GM19023 (cell line): ENCODE measurements around the gene LONP2.

Source experiments
- ATAC-seq: cut with Tn5 transposase; IDR thresholded peaks from one replicate; pipeline ENCODE4 v1.9.1; 2021; ENCODE audit warnings: mild to moderate bottlenecking, moderate library complexity; ENCODE audit not compliant: unreplicated experiment

LONP2 gene, protein sequence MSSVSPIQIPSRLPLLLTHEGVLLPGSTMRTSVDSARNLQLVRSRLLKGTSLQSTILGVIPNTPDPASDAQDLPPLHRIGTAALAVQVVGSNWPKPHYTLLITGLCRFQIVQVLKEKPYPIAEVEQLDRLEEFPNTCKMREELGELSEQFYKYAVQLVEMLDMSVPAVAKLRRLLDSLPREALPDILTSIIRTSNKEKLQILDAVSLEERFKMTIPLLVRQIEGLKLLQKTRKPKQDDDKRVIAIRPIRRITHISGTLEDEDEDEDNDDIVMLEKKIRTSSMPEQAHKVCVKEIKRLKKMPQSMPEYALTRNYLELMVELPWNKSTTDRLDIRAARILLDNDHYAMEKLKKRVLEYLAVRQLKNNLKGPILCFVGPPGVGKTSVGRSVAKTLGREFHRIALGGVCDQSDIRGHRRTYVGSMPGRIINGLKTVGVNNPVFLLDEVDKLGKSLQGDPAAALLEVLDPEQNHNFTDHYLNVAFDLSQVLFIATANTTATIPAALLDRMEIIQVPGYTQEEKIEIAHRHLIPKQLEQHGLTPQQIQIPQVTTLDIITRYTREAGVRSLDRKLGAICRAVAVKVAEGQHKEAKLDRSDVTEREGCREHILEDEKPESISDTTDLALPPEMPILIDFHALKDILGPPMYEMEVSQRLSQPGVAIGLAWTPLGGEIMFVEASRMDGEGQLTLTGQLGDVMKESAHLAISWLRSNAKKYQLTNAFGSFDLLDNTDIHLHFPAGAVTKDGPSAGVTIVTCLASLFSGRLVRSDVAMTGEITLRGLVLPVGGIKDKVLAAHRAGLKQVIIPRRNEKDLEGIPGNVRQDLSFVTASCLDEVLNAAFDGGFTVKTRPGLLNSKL

DNA sequence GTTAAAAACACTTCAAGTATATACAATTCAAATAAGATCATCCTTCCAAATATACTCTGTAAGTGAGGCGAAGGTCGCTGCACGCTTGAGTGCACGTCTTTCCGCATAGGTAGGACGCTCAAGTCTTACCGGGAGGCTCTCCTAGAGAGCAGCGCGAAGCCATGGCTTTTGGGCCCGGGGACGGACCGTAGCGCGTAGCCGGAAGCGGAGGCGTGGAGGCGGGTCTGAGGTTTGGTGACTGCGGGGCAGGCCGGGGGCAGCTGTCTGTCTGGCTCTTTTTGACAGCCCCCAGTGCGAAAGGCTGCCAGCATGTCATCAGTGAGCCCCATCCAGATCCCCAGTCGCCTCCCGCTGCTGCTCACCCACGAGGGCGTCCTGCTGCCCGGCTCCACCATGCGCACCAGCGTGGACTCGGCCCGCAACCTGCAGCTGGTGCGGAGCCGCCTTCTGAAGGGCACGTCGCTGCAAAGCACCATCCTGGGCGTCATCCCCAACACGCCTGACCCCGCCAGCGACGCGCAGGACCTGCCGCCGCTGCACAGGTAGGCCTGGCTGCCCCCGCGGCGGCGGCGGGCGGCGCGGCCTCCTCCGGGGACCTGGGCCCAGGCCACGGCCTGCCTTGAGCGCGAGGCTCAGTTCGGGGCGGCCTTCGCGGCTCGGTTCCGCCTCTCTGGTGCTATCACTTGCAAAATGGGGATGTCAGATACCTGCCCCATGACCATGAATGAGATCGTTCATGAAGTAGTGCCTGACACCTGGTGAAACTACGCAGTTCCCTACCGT lies at the start of gene LONP2:
Gene LONP2, plus strand, starts transcription at position 221 of the 783 bp plus-strand sequence. Its CDS starts 89 bp downstream, at position 310.
- peak; percentile 96 for ATAC-seq

DNA sequence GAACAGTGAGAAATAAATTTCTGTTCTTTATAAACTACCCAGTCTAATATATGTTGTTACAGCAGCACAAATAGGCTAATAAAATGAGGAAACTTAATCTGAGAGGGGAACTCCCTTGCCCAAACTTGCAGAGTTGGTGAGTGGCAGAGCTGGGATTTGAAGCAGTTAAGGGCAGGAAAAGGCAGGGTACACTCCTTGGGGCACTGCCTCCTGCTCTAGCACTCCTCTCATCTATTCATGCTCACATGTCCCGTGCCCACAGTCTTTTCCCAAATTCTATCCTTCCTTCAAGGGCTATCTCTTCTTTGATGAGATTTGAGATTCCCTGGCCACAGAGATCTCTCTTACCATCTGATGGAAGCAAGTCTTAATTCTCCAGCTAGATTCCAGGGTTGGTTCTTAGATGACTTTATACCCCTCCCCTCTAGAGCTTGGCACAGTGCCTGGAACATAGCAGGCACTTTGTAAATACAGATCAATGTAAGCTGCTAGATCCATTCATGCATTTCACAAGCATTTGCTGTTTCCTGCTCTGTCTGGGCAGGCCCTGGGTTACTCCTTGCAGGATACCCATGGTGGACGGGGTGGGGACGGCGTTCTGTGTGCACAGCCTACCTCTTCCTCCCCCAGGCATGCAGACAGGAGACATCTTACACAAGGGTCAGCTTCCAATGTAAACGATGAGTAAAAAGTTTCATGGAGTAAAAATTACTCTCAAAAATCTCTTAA lies 49.1 kb upstream of the LONP2 start:
- no peak for ATAC-seq

DNA sequence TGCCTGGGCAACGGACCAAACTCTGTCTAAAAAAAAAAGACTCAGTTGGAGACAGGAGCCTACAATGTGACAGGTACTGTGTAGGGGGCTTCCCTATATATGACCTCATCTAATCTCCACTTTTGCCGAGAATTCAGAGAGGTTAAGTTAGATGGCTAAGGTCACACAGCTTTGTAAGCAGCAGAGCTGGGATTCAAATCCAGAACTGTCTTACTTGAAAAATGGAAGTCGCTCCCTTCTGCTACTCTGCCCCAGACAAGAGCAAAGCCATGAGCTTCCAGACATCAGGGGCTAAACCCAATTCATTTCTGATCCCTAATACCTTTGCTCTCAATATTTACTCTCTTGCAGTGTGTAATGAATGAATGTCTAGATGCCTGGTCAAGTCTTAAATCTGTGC lies 46.8 kb upstream of the LONP2 start:
- ATAC-seq = no peak

DNA sequence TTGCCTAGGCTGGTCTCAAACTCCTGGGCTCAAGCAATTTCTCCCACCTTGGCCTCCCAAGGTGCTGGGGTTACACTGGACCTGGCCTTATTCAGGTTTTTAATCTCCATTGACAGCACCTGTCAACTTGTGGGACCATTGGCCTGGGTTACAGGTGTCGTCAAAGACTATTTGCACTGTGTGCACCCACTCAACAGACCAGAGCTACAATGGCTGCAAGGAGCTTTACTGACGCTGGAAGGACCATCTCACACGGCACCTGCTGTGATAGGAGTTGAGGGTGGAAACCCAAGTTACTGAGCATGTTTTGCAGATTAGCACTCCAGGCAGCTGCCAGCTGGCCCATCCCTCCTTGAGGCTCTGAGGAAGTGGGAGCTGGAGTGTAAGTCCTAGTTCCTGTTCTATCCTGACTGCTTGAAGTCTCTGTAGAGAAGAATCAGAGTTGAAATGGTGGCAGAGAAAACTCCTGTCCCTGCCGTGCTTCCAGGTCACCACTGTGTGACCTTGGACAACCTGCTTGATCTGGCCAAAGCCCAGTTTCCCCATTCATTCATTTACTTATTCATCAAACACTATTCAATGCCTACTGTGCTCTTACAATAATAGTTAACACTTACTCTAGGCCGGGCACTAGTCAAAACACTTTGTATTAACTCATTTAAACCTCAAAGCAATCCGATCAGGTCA lies 42.4 kb upstream of the LONP2 start:
- no peak for ATAC-seq

DNA sequence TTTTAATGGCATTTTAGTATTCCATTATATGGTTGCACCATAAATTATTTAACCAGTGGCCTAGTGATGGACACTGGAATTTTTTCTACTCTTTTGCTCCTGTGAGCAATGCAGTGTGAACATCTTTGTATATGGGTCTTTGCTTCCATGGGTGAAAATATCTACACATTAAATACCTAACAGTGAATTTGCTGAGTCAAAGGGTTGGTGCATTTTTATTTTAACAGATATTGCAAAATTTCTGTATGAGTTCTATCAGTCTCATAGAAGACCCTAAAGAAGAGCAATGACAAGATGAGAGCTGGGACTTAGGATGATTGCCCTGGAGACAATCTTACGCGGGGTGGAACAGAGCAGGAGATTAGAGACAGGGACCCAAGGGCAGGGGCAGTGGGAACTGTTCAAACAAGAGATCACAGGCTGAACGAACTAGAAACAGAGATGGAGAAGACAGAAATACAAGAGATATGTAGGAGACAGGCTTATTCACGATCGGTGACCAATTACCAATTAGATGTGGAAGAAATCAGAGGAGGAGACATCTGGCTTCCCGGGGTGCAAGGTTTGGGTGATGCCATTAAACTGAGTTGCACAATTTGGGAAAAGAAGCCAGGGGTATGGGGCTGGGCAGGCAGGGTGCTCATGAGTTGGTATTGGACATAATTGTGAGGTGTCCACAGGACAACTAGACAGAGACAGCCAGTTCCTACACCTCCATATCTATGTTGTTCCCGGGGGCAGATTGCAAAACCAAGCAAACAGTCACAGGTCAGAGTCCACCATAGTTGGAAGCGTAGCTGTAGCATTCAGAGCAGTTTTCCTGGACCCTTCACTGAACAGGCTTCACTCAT lies 39.9 kb upstream of the LONP2 start:
- no peak for ATAC-seq

DNA sequence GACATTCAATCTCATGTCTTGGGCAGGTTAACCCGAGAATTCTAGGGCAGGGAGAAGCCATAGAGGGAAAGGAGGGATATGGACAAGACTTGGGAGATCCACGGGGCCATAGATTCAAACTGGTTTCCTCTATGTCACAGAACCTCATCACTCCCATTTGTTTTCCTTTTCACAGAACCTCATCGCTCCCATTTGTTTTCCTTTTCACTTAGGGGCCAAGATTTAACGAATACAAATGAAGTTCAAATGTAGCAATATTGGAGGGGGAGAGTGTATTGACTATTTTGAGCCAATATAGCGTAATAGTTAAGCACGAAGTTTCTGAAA lies 39.3 kb upstream of the LONP2 start:
- no peak for ATAC-seq

DNA sequence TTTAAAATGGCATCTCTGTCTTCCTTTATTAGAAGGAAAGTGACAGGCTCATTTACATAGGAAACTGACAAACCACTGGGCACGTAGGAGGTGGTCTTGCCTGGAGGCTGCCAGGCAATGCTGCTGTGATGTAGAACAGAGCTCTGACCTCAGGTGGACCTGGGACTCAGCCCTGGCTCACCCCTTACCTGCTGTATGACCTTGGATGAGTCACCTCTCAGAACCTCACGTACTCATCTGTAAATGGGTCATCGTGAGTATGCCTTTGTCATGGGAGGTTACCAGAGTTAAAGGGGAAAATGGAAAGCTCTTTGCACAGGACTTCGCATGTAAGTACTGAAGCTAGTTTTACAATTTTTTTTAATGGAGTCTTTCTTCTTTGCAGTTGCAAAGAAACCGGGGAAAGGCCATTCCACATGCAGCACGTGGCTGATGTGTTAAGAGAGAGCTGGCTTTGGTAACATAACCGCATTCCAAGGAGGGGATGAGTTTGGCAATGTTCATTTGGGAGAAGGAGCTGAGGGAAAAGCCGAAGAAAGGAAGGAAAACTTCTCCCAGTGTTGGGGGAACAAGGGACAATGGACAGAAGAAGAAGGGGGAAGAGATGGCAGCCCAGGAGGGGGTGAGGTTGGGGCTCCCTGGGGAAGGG lies 37.4 kb upstream of the LONP2 start:
- no peak for ATAC-seq

DNA sequence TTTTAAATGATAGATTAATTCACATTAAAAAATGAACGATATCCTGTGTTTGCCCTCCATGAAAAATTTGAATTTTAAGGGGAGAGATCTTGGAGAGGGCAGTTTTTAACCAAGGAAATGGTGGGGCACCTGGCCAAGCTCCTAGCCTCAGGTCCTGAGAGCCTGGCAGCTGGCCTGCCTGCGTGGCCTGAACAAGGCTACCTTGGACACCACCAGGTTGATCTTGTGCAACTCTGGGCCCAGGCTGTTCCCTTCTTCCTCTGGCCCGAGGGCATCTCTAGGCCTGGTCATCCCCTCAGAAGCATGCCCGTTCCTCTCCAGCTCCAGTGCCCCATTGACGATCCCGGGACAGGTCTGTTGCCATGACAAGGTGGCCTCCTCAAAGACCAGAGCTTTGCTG lies 33.4 kb upstream of the LONP2 start:
- ATAC-seq = no peak

DNA sequence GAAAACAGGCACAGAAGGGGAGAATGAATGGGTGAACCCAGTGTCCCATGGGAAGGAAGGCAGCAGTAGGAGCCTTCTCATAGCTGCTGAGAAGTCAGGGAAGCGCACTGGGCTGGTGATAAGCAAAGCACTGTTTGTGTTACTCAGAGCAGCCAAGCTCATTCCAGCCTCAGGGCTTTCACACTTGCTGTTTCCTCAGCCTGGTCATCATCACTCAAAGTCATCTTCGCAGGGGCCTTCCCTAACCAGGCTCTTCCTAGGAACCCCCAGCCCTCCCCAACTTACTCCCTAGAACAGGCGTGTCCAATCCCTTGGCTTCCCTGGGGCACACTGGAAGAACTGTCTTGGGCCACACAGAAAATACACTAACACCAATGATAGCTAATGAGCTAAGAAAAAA lies 32.1 kb upstream of the LONP2 start:
- no peak for ATAC-seq

DNA sequence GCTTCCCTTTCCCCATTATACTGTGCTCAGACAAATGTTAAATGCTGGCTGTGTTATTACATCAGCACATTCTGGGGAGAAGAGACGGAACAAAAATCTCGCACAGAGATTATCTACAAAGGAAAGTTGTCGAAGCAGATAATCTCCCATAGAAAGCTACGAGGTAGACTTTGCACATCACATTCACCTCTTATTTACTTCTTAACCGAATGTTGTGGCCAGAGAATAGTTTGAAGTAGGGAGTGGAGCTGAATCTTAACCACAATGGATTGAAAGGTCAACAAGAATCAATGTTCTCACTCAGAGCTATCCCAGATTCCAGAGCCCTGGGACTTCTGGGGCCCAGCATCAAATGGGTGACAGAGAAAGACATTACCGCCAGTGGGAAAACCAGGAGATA lies 28.4 kb upstream of the LONP2 start:
- no peak for ATAC-seq

DNA sequence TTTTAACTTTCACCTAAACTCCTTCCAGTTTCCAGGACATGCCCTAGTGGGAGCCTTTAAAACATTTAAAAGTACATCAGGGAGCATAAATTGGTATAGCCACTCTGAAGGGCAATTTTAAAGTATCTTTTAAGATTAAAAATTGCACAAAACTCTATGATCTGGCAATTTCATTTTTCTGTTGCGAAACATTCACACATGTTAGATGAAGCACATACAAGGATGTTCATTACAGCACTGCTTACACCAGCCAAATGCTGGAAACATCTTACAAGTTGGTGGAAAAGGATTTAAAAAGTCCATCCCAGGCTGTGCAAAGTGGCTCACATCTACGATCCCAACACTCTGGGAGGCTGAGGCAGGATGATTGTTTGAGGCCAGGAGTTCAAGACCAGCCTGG lies 26.4 kb upstream of the LONP2 start:
- no peak for ATAC-seq

DNA sequence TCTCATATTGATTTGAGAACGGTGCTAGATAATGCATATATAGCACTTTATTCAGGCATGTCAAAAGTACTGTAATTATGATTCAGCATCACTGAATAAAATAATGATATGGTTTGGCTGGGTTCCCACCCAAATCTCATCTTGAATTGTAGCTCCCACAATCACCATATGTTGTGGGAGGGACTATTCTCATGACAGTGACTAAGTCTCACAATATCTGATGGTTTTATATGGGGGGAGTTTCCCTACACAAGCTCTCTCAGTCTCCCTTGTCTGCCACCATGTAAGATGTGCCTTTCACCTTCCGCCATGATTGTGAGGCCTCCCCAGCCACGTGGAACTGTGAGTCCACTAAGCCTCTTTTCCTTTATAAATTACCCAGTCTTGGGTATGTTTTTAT lies 25.6 kb upstream of the LONP2 start:
- no peak for ATAC-seq

DNA sequence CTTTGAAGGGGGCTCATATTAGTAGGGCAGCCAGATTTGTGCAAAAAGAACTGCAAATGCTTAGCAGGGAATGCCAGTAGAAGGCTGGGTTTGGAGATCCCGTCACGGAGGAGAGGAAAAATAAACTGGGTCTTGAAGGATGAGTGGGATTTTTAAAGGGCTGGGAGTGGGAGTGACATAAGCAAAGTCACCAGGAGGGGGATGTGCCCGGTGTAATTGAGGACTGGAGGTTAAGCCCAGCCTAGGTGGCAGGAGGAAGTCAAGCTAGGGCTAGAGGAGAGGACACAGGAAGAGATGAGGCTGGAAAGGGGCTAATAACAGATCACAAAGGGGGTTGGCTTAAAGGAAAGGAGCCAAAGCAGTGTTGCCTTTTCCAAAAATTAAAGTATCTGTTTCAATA lies 23.2 kb upstream of the LONP2 start:
- no peak for ATAC-seq

DNA sequence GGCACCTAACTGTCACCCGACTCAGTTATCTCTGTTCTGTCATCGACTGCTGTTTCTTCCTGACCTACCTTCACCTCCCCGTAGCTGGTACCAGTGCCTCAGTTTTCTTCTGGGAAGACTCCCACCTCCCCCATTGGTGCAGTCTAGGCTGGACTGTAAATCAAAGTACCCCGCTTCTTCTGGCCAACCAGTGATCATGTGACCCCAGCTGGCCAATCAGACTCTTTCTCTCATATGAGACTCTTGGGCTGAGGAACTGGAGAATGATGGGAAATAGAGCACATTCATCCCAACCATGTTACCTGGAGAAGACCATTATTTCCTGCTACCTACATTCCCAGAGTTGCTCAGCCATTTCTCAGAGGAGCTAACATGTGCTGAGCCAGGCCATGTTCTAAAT lies 20.6 kb upstream of the LONP2 start:
- ATAC-seq = no peak

DNA sequence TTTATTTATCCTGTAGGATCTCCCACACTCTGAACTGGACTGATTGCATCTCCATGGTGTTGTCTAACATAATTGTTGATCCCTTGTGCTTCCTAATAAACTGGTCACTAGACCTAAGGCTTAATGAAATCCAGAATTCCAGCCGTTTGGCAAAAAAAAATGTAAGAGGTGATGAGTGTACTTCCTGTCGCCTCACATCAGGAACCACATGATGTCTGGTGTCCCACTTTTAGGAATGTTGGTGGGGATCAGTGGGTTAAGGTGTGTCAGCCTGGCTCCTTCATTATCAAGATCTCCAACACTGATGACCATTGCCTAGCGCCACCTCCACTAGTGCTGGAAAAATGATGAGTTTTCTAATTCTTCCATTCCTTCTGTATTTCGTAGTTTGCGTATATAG lies 18.6 kb upstream of the LONP2 start:
- ATAC-seq = no peak

DNA sequence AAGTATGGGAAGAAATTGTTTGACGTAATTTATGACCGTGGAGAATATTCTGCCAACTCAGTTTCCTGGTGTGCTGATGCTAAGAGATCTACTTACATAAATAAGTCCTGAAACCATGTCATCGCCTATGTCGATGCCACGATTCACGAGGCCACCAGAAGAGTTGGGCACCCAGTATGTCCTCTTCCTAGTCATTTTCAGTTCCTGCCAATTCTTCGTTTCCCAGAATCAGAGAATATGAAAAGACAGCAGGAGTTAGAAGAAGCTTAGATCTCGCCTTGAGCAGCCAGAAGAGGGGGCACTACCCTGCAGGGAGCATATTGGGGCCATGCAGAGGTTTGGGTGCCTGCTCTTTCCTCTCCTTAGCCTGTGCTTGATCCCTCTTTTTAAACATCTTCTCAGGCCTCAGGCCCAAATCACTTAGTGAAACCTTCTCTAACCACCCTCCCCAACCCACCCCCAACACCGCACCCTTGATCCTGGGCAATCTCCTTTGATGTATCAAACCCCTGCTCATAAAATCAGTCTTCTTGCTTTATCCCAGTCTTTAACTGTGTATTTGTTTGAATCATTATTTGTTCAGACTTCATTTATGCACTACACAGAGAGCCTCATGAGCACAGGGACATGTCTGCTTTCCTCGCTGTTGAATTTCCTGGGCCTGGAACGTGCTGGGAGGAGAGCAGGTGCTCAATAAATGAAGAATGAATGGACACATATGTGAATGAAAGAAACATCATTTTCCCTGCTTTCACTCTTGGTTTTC lies 12.2 kb upstream of the LONP2 start:
- ATAC-seq = no peak

DNA sequence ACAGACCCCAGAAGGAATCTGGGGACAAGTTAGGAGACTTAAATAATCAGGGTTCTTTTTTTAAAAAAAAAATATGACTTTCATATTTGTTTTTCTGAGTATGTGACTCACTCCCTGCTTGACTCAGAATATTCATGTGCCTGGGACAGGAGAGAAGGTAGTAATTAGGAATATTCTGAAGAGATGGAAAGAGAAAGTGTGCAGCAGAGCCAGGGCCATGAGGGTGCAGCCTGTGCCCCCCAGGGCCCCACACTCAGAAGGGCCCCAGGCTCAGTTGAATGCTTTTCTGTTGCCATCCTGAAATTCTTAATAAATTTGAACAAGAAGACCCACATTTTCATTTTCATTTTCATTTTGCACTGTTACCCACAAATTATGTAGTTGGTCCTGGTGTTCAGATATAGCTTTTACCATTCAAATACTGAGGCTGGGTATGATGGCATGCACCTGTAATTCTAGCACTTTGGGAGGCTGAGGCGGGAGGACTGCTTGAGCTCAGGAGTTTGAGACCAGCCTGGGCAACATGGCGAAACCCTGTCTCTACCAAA lies 11.5 kb upstream of the LONP2 start:
- no peak for ATAC-seq

DNA sequence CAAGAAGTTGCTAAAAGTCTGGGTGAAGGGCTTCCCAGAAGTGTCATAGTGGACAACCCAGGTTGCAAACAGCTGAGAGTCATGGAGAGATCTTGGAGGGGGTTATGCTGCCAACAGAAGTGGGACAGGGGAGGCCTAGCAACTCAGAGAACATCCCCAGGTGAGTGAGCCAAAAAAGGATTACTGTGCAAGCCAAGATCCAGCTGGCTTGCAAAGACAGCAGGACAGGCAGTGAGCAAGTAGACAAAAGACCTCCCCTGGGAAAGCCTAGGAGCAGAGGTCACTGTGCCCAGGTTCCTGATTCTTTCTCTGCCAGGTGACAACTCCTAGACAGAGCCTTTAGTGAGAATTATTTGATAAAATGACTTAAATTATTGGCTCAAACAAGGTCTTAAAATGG lies 9.5 kb upstream of the LONP2 start:
- no peak for ATAC-seq
